Nephron progenitor cell (in vitro differentiated cells): ENCODE results near the gene PAPOLB.

ENCODE experiments used
- DNase-seq: peaks from one replicate; pipeline ENCODE4 v3.0.0; 2021
- H3K27ac Mint-ChIP-seq: 2 replicates; pipeline ENCODE4 v1.8.0; 2021; ENCODE audit warnings: mild to moderate bottlenecking, moderate library complexity, mixed read lengths
- H3K27me3 Mint-ChIP-seq: 2 replicates; pipeline ENCODE4 v1.8.0; 2021; ENCODE audit warnings: mild to moderate bottlenecking, low read depth, mixed read lengths; ENCODE audit not compliant: poor library complexity
- H3K36me3 Mint-ChIP-seq: 2 replicates; pipeline ENCODE4 v1.8.0; 2021; ENCODE audit warnings: low read depth, mixed read lengths
- H3K4me1 Mint-ChIP-seq: 2 replicates; pipeline ENCODE4 v1.8.0; 2021; ENCODE audit warnings: mixed read lengths
- H3K4me3 Mint-ChIP-seq: 2 replicates; pipeline ENCODE4 v1.8.0; 2021; ENCODE audit warnings: mild to moderate bottlenecking, moderate library complexity, mixed read lengths
- H3K9me3 Mint-ChIP-seq: 2 replicates; pipeline ENCODE4 v1.8.0; 2021; ENCODE audit warnings: mild to moderate bottlenecking, moderate library complexity, mixed read lengths
- TF ChIP-seq, protein P1 (sequence below): fragments of 200-600 bp; sonication (generic); IDR thresholded peaks from 2 replicates; pipeline ENCODE4 v1.5.0; 2021; ENCODE audit warnings: antibody characterized with exemption

PAPOLB gene

DNA sequence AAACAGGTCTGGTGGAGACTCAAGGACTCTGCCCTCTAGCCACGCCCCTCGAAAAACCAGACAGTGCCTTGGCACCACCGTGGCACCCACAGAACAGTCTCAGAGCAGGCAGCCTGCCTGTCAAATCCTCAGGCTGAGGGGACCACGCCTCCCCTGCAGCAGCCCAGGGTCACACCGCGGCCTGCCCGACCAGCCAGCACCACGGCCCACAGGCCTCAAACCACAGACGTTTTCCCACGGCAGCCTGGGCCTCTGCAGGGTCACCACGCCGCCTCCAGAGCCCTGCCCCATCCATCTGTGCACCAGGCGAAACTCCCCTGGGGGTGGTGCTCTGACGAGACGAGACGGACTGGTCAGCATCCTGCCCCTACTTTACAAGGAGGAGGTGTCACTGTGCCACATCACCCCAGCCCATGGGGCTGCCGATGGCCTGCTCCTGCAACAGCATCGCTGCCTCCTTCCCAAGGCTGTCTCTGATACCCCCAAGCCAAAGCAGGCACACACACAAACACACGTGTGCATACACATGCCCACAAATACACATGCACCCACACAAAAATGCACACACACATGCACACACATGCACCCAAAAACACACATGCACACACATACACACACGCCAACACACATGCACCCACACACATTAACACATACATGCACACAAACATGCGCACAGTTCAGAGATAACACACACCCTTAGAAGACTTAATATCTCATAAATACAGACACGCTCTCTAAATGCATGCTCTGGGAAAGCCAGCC lies 24.6 kb downstream of the PAPOLB start:
- Mint-ChIP-seq H3K9me3 (no peaks in the 10 kb centered on the region), H3K4me1 (peaks cover 23% of the 10 kb centered on the region), H3K4me3 (no peak overlapping the region), H3K27ac (no peak overlapping the region), H3K27me3 (peaks cover 3% of the 10 kb centered on the region), H3K36me3 (no peaks in the 10 kb centered on the region)
- DNase-seq = no peak
- TF ChIP-seq, protein P1, sequence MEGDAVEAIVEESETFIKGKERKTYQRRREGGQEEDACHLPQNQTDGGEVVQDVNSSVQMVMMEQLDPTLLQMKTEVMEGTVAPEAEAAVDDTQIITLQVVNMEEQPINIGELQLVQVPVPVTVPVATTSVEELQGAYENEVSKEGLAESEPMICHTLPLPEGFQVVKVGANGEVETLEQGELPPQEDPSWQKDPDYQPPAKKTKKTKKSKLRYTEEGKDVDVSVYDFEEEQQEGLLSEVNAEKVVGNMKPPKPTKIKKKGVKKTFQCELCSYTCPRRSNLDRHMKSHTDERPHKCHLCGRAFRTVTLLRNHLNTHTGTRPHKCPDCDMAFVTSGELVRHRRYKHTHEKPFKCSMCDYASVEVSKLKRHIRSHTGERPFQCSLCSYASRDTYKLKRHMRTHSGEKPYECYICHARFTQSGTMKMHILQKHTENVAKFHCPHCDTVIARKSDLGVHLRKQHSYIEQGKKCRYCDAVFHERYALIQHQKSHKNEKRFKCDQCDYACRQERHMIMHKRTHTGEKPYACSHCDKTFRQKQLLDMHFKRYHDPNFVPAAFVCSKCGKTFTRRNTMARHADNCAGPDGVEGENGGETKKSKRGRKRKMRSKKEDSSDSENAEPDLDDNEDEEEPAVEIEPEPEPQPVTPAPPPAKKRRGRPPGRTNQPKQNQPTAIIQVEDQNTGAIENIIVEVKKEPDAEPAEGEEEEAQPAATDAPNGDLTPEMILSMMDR = no peak

DNA sequence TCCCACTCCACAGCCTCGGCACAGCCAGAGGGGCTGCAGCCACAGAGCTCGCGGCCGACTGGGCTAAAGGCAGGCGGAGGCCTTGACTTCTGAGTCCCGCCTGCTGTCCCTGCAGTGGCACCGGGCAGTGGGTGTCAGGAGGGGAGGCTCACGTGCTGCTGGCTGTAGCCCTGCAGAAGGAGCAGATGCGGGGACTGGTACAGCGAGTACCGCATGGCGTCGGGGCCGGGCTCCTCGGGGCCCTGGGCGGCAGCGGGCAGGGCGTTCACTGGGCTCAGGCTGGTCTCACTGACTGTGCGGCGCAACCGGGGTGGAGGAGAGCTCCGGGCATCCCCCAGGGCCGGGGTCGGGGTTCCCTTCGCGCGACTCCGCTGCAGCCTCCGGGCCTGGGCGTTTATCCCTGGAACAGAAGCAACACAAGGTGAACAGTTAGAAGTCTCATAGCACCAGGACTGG lies 25.6 kb downstream of the PAPOLB start:
- H3K27ac Mint-ChIP-seq = no peak overlapping the region
- no peaks in the 10 kb centered on the region for H3K36me3 Mint-ChIP-seq
- no peak for DNase-seq

DNA sequence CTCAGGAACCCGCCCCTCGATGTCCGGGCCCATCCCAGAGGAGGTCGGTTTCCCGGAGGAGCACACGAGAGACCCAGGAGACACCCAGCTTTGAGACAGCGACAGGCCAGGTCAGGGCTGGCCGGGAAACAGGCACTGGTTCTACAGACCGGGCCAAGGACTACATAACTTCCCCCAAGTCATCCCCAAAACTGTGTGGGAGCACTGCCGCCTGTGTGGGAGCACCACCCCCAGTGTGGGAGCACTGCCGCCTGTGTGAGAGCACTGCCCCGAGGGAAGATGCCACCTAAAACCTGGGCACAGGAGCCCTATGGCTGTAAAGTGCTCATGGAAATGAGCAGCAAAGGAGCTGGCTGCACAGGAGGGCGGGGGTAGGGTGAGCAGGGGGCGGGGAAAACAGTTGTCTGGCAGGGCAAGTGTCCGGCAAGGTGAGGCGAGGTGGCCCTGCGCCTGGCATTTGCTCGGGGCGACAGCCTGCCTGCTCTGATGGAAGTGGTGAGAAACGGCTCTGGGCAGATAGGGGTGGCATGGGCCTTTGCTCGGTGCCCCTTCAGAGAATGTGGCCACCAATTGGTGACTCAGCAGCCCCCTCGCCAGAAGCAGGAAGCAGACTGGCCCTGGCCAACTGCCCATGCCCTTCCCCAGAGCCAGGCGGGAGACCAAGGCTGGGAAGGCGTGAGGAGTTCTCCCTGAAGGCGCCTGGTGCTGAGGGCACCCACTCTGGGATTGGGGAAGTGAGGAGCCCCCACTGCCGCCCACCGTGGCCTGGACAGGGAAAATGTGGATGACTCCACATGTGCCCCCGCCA lies 26.2 kb downstream of the PAPOLB start:
- no peaks in the 10 kb centered on the region for H3K36me3 Mint-ChIP-seq
- no peaks in the 10 kb centered on the region for H3K9me3 Mint-ChIP-seq
- no peak for DNase-seq
- TF ChIP-seq, protein P1 = no peak
- peaks cover 18% of the 10 kb centered on the region for H3K4me1 Mint-ChIP-seq
- H3K27me3 Mint-ChIP-seq = peaks cover 10% of the 10 kb centered on the region
- H3K27ac Mint-ChIP-seq = no peak overlapping the region
- no peak overlapping the region for H3K4me3 Mint-ChIP-seq

More for the DNA sequence above, 25.6 kb downstream of the PAPOLB start:
- TF ChIP-seq, protein P1 = no peak
- H3K4me3 Mint-ChIP-seq = no peak overlapping the region
- H3K27me3 Mint-ChIP-seq = peaks cover 7% of the 10 kb centered on the region
- peaks cover 18% of the 10 kb centered on the region for H3K4me1 Mint-ChIP-seq
- H3K9me3 Mint-ChIP-seq = no peaks in the 10 kb centered on the region

DNA sequence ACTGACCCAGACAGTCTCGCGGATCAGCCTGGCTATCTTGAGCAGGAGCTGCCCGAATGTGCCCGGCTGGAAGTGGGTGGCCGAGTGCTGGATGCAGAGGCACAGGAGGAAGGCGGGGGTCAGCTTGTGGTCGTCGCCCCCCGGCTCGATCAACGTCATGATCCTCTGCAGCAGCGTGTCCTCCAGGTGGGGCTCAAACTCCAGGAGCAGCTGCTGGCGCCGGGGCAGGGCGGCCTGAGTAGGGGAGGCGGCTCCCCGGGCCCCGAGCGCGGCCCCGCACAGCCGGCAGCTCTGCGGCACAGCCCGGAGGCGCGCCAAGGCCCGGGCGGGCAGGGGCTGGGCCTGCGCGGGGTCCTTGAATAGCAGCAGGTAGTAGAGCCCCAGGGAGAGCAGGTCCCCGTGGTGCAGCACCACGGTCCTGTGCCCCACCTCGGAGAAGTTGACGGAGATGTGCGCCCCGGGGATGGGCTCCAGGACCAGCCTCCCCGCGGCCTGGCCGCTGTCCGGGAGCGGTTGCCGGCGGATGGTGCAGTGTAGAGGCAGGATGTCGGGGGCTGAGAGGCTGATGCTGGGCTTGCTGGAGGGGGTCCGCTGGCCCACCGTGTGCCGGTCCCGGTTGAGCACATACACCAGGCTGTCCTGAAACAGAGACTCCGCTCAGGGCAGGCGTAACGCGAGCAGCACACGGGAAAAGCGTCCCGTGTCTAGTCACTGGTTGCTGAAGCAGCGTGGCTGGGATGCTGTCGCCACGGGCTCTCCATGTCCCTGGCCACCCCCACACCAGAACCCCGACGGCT lies 27.0 kb downstream of the PAPOLB start:
- Mint-ChIP-seq H3K4me3 (no peak overlapping the region), H3K36me3 (peaks cover 6% of the 10 kb centered on the region), H3K4me1 (peaks cover 24% of the 10 kb centered on the region), H3K27me3 (peaks cover 13% of the 10 kb centered on the region), H3K9me3 (no peaks in the 10 kb centered on the region), H3K27ac (no peak overlapping the region)
- no peak for DNase-seq
- TF ChIP-seq, protein P1 = no peak

DNA sequence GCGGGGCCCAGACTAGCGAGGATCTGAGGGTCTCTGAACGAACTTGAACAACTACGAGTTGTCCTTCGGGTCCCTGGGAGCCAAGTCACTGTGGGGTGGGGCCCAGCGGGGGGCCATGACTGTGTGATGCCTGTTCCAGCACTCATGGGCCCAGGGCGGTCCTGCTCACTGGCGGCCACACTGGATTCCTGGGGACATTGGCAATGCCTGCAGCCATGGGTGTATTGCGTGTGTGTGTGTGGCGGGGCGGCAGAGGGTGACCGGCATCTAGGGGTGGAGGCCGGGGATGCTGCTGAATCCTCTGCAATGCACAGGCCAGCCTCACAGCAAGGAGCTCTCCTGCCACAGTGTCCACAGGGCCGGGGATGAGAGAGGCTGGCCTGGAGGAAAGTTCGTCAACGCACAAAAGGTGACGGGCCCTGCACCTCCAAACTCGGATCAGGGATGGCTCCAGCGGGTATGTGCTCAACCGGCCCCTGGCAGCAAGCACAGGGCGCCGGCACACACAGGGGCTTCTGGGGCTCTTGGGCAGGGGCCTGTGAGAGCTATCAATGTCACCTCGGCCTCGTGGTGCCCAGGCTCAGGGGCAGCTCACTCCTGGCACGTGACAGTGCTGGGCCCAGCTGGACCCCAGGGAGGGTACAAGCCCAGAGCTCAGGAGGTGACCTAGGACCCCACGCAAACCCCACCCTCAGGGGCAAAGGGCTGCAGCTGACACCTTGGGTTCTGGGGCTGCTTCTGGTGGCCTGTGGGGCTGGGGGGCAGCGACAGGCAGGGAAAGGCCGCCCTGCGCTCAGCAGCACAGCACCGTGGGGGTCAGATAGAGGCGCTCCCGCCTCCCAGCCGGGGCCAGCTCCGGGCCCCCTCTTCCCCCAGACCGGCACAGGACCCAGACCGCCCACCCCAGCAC lies 27.9 kb downstream of the PAPOLB start:
- TF ChIP-seq, protein P1 = no peak
- Mint-ChIP-seq H3K4me1 (peaks cover 22% of the 10 kb centered on the region), H3K36me3 (peaks cover 10% of the 10 kb centered on the region), H3K27me3 (peaks cover 13% of the 10 kb centered on the region), H3K27ac (no peak overlapping the region), H3K4me3 (no peak overlapping the region), H3K9me3 (no peaks in the 10 kb centered on the region)
- no peak for DNase-seq
